ENCODE measurements around the gene FZR1.

- TF ChIP-seq CTCF (IDR thresholded peaks at IDR 0.05) (no peak), POLR2A (IDR thresholded peaks at IDR 0.05) (no peak), EP300 (IDR thresholded peaks at IDR 0.05) (no peak)
These were observed 50.4 kb downstream of the FZR1 start for GRCh38 chr19:3556423-3556977.
